HEK293T (cell line): Measurements from ENCODE around the gene TBX5.

ENCODE experiments used
- CTCF ChIA-PET: fragments of 350-600 bp; formaldehyde crosslinking; extraction: SDS; loops from one replicate; lab custom pipeline; 2021; ENCODE audit warnings: antibody characterized with exemption, inconsistent platforms; lab: Yijun Ruan, JAX
- POLR2A ChIA-PET: fragments of 350-600 bp; formaldehyde crosslinking; extraction: SDS; loops from one replicate; lab custom pipeline; 2020; ENCODE audit warnings: antibody characterized with exemption, inconsistent platforms; lab: Yijun Ruan, JAX
- DNase-seq: peaks from one replicate; pipeline ENCODE4 v3.0.0; 2012; ENCODE audit warnings: mixed read lengths; ENCODE audit errors: extremely low spot score
- ARNT ChIP-seq: fragments of 450-650 bp; IDR thresholded peaks from 2 replicates; pipeline ENCODE4 v1.6.1; 2017; ENCODE audit warnings: mild to moderate bottlenecking
- BHLHE40 ChIP-seq: fragments of 450-650 bp; IDR thresholded peaks from 2 replicates; pipeline ENCODE4 v1.6.1; 2016; ENCODE audit warnings: mild to moderate bottlenecking, moderate library complexity, borderline replicate concordance
- CTBP1 ChIP-seq: fragments of 450-650 bp; IDR thresholded peaks from 2 replicates; pipeline ENCODE4 v1.6.1; 2016; ENCODE audit warnings: borderline replicate concordance
- ELF4 ChIP-seq: fragments of 450-650 bp; IDR thresholded peaks from 2 replicates; pipeline ENCODE4 v1.6.1; 2017; ENCODE audit warnings: antibody characterized with exemption
- FOXA1 ChIP-seq: fragments of 450-650 bp; IDR thresholded peaks from 2 replicates; pipeline ENCODE4 v1.6.1; 2016; ENCODE audit warnings: mild to moderate bottlenecking
- FOXK2 ChIP-seq: fragments of 450-650 bp; IDR thresholded peaks from 2 replicates; pipeline ENCODE4 v1.6.1; 2016; ENCODE audit warnings: mild to moderate bottlenecking
- FOXM1 ChIP-seq: fragments of 450-650 bp; IDR thresholded peaks from 2 replicates; pipeline ENCODE4 v1.6.1; 2017; ENCODE audit warnings: mild to moderate bottlenecking, borderline replicate concordance
- HDGF ChIP-seq: fragments of 450-650 bp; IDR thresholded peaks from 2 replicates; pipeline ENCODE4 v1.6.1; 2017; ENCODE audit warnings: antibody characterized with exemption, borderline replicate concordance
- L3MBTL2 ChIP-seq: fragments of 450-650 bp; conservative IDR thresholded peaks from 2 replicates; pipeline ENCODE4 v1.6.1; 2016; ENCODE audit warnings: mild to moderate bottlenecking
- LEF1 ChIP-seq: fragments of 450-650 bp; IDR thresholded peaks from 2 replicates; pipeline ENCODE4 v1.6.1; 2017; ENCODE audit warnings: mild to moderate bottlenecking, borderline replicate concordance
- NFRKB ChIP-seq: fragments of 450-650 bp; IDR thresholded peaks from 2 replicates; pipeline ENCODE4 v1.6.1; 2016; ENCODE audit warnings: mild to moderate bottlenecking, moderate library complexity
- PKNOX1 ChIP-seq: fragments of 450-650 bp; IDR thresholded peaks from 2 replicates; pipeline ENCODE4 v1.6.1; 2016
- SP1 ChIP-seq: fragments of 450-650 bp; IDR thresholded peaks from 2 replicates; pipeline ENCODE4 v1.6.1; 2017
- SUZ12 ChIP-seq: fragments of 450-650 bp; IDR thresholded peaks from 2 replicates; pipeline ENCODE4 v1.6.1; 2016; ENCODE audit warnings: mild to moderate bottlenecking
- TARDBP ChIP-seq: fragments of 450-650 bp; IDR thresholded peaks from 2 replicates; pipeline ENCODE4 v1.6.1; 2016
- ZNF384 ChIP-seq: fragments of 450-650 bp; IDR thresholded peaks from 2 replicates; pipeline ENCODE4 v1.6.1; 2016

Gene TBX5

GRCh38 chr12:114407842-114408411 lies 2.0 kb upstream of the TBX5 start:
- no peak for DNase-seq
- ChIA-PET CTCF (no interaction called here), POLR2A (no interaction called here)
- TF ChIP-seq ELF4 = no peak

GRCh38 chr12:114406984-114407841 lies 1.3 kb upstream of the TBX5 start:
- POLR2A ChIA-PET = no interaction called here
- TF ChIP-seq L3MBTL2 = no peak
- no peak for TF ChIP-seq NFRKB
- TF ChIP-seq FOXM1 = no peak
- TF ChIP-seq TARDBP = no peak
- TF ChIP-seq LEF1 = no peak
- no peak for TF ChIP-seq HDGF
- no peak for TF ChIP-seq PKNOX1
- no peak for TF ChIP-seq FOXA1
- TF ChIP-seq BHLHE40 = no peak
- no peak for TF ChIP-seq ZNF384
- no peak for TF ChIP-seq ELF4
- TF ChIP-seq FOXK2 = no peak
- TF ChIP-seq ARNT = no peak
- TF ChIP-seq CTBP1 = no peak
- TF ChIP-seq SP1 = no peak
- TF ChIP-seq SUZ12 = no peak
- DNase-seq = no peak
- CTCF ChIA-PET = no interaction called here

DNA sequence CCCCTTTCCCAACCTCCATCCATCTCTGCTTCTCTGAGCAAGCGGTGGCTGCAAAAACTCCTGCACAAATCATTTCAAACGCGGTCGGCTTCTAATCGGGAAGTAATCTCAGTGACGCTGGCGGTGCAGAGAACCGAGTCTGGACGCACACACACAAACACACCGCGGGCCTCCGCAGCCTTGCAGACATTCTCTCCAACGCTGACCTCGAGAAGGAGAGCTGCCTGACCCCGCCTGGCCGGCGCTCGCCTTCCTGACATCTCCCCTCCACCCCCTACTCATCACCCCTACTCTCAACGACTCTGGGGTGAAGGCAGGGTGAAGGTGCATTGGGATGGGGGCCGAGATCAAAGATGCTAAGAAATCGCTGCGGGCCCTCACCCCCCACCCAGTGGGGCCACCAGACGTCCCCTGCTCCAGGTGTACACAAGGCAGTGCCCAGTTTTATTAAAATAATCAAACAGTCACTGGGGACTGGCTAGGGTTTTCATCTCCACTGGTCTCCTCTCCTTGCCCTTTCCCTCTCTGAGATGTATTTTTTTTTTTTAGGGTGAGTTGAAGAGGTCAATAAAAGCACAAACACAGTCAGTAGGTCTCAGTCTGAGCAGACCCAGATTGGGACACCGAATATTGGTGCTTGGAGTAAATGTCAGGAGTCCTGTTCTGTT lies 506 bp upstream of the TBX5 start:
- POLR2A ChIA-PET = no interaction called here
- no peak for DNase-seq
- CTCF ChIA-PET = no interaction called here

DNA sequence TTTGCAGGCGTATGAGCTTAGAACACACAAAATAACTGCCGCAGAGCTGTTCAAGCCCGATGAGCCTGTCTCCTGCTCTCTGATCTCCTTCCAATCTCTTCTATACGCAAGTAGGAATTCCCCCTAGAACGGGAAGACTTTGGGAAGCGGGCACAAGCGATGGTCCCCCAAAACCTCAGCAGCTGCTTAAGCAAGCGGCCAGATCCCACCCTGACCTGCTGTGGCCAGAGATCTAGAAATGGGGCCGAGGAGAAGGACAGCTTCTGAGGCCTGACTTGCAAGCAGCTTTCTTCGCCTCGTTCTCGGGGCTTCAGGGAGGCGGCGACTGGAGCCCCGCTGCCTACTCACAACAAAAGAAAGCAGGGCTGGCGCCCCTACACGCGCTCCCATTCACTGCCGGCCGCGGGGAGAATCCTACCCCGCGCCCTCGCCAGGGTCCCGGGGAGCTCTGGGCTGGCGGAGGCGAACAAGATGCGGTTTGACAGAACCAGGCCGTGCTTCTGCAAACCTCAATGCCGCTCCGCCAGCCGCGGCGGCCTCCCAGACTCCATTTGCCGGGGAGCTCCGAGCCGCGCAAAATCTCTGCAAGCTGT lies 922 bp downstream of the TBX5 start:
- ChIA-PET POLR2A (no interaction called here), CTCF (no interaction called here)
- TF ChIP-seq FOXA1 = no peak
- no peak for TF ChIP-seq TARDBP
- no peak for TF ChIP-seq ARNT
- TF ChIP-seq CTBP1 = no peak
- TF ChIP-seq NFRKB = no peak
- TF ChIP-seq ELF4 = no peak
- TF ChIP-seq BHLHE40 = no peak
- TF ChIP-seq PKNOX1 = no peak
- TF ChIP-seq L3MBTL2 = no peak
- no peak for TF ChIP-seq SP1
- no peak for TF ChIP-seq ZNF384
- TF ChIP-seq SUZ12 = no peak
- no peak for TF ChIP-seq FOXK2
- DNase-seq = no peak

More for the DNA sequence above, 506 bp upstream of the TBX5 start:
- no peak for TF ChIP-seq ARNT
- no peak for TF ChIP-seq TARDBP
- no peak for TF ChIP-seq L3MBTL2
- TF ChIP-seq LEF1 = no peak
- TF ChIP-seq SUZ12 = no peak

- TF ChIP-seq L3MBTL2 (no peak), FOXA1 (no peak)
- ChIA-PET POLR2A (no interaction called here), CTCF (no interaction called here)
- DNase-seq = no peak
These were observed 1.6 kb downstream of the TBX5 start for GRCh38 chr12:114404083-114404925.

- TF ChIP-seq ZNF384 = no peak
- no peak for TF ChIP-seq NFRKB
- TF ChIP-seq BHLHE40 = no peak
- TF ChIP-seq FOXK2 = no peak
- TF ChIP-seq L3MBTL2 = no peak
- TF ChIP-seq HDGF = no peak
- TF ChIP-seq CTBP1 = no peak
- TF ChIP-seq FOXM1 = no peak
- no peak for TF ChIP-seq FOXA1
- TF ChIP-seq ELF4 = no peak
- no peak for TF ChIP-seq TARDBP
- no peak for TF ChIP-seq SUZ12
- TF ChIP-seq LEF1 = no peak
- no peak for TF ChIP-seq SP1
- TF ChIP-seq PKNOX1 = no peak
- TF ChIP-seq ARNT = no peak
- ChIA-PET POLR2A (no interaction called here), CTCF (no interaction called here)
- DNase-seq = no peak
These were observed 2.3 kb downstream of the TBX5 start for GRCh38 chr12:114403690-114404066.
